GM13977 (cell line): Measurements from ENCODE around the gene TMEM120A.

Experiments used
- DNase-seq: peaks from one replicate; pipeline ENCODE4 v3.0.0; 2012; ENCODE audit warnings: low spot score
- CTCF ChIP-seq: IDR thresholded peaks from 2 replicates; pipeline ENCODE4 v1.5.1; 2012; ENCODE audit warnings: mild to moderate bottlenecking, control low read depth; ENCODE audit not compliant: insufficient read depth; ENCODE audit errors: extremely low read depth, missing control alignments
- in situ Hi-C: fragments of 300-500 bp; cut with MboI; formaldehyde crosslinking; loops from one replicate; pipeline ENCODE4 v1.12.0; 2022; ENCODE audit warnings: low sequenced_read_pairs, low pct_unique_long_range_greater_than_20kb, mixed read lengths, inconsistent platforms; ENCODE audit not compliant: unreplicated experiment

The TMEM120A gene

GRCh38 chr7:75948179-75948578, 46.2 kb downstream of the TMEM120A start:
- TF ChIP-seq CTCF: no peak
- DNase-seq: no peak
- in situ Hi-C loops: no loop called here

GRCh38 chr7:75946207-75946855, 48.1 kb downstream of the TMEM120A start:
- no peak for DNase-seq
- TF ChIP-seq CTCF: no peak
- in situ Hi-C loops: no loop called here

- no peak for DNase-seq
- no peak for TF ChIP-seq CTCF
- in situ Hi-C loops: no loop called here
Measured at GRCh38 chr7:75945297-75946168, 48.9 kb downstream of the TMEM120A start.

- no peak for TF ChIP-seq CTCF
- in situ Hi-C loops: no loop called here
- no peak for DNase-seq
Measured at GRCh38 chr7:75944507-75944906, 49.9 kb downstream of the TMEM120A start.

- no peak for DNase-seq
- no peak for TF ChIP-seq CTCF
- in situ Hi-C loops: no loop called here
Measured at GRCh38 chr7:75943864-75944263, 50.5 kb downstream of the TMEM120A start.

- in situ Hi-C loops: no loop called here
- DNase-seq: no peak
- no peak for TF ChIP-seq CTCF
Measured at GRCh38 chr7:75938921-75939320, 55.5 kb downstream of the TMEM120A start.
